RCC 7860 (cell line): ENCODE data around the gene WT1.
A peak's percentile ranks its signal among the peaks of the same experiment; 100 is the strongest.
"Not testable (repeated sequence)": the region's sequence is repeated elsewhere in the genome, so short reads cannot be mapped to it uniquely, and the experiment has no call there.

Source experiments
- DNase-seq: peaks from one replicate; pipeline ENCODE4 v3.0.0-alpha.2; 2015; ENCODE audit warnings: low spot score
- FAIRE-seq: peaks from 2 replicates; lab custom pipeline; 2012; peaks lifted over from hg19 to GRCh38; lab: Jason Lieb, UNC

The WT1 gene

GRCh38 chr11:32435511-32435941 is at the start of gene WT1:
WT1 (minus strand) TSS chr11:32435539.
- DNase-seq (peak; percentile 38), FAIRE-seq (no peak)

DNA sequence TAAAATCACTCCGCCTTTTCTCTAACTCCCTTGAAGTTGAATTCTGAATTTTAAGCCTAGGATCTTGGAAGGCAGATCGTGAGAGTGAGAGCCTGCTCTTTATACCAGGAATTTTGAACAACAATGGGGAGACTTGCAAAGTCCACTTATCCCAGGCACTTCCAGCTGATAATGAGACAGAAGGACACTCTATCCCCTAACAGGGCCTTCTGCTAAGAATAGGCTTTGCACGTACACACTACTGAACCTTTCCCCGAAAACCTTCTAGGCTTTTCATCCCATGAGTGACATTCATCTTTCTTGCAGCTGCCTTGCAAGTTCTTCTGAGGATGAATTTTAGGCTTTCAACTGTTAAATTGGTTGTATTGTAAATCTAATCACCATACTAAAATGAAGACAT is 44.0 kb upstream of the WT1 start:
- DNase-seq (no peak), FAIRE-seq (no peak)

DNA sequence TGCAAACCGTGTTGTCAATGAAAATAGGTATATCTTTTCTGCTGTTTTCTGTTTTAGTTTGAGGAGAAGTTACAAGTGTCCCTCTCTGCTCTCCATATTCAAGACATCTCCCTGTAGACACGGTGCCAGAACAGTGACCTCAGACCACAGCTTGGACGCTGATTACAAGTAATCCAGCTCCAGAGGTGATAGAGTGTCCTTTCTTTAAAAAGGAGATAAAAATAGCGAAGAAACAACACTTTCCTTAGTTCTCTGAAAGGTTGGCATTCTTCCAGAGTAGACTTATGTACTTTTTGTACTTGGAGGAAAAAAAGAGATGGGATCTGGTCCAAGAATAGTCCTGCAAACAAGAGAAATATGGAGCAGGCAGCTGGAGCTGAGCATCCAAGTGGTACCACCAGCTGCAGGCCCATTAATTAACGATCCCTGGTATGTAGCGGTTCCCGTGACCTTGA is 43.0 kb upstream of the WT1 start:
- FAIRE-seq (no peak), DNase-seq (no peak)

GRCh38 chr11:32473282-32473909 is 38.1 kb upstream of the WT1 start:
- no peak for FAIRE-seq

GRCh38 chr11:32472226-32472625 is 36.9 kb upstream of the WT1 start:
- DNase-seq (no peak), FAIRE-seq (no peak)

More at GRCh38 chr11:32473282-32473909, 38.1 kb upstream of the WT1 start:
- no peak for DNase-seq

- DNase-seq, FAIRE-seq: not testable (repeated sequence)
Measured at GRCh38 chr11:32471544-32471943, 36.2 kb upstream of the WT1 start.

DNA sequence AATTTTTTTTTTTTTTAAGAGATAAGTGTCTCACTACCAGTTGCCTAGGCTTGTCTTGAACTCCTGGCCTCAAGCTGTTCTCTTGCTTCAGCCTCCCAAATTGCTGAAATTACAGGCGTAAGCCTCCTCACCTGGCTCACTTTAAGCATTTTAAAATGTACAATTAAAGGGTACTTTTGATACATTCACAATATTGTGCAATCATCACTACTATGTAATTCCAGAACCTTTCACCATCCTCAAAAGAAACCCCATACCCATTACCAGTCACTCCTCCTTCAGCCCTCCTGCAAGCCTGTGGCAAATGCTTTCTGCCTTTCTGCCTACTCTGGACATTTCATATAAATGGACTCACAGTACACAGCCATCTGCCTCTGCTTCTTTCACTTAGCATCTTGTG is 34.5 kb upstream of the WT1 start:
- no peak for FAIRE-seq

GRCh38 chr11:32466279-32466915 is 31.1 kb upstream of the WT1 start:
- DNase-seq, result peak; percentile 78
- peak; percentile 71 for FAIRE-seq

More for the DNA sequence above, 34.5 kb upstream of the WT1 start:
- DNase-seq, result no peak

DNA sequence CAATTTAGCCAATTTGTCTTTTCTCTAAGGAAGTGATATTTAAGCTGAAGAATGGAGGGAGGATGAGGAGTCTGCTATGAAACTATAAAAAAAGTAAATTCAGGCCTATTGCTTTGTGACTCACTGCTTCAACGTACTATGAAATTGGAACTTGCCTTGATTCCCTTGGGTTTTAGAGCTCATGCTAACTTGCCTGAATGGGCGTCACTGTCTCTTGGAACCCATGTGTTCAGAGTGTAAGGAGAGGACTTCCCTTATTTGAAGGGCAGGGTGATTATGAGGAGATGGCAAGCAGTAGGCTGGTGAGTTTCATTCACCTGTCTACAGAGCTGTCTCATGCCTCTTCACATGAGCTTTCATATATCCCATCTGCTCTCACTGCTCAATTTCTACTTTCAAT is 28.7 kb upstream of the WT1 start:
- DNase-seq (no peak), FAIRE-seq (no peak)

- no peak for DNase-seq
- no peak for FAIRE-seq
Measured at GRCh38 chr11:32462011-32462690, 26.8 kb upstream of the WT1 start.

GRCh38 chr11:32456864-32457263 is 21.5 kb upstream of the WT1 start:
- no peak for DNase-seq
- FAIRE-seq, result no peak

DNA sequence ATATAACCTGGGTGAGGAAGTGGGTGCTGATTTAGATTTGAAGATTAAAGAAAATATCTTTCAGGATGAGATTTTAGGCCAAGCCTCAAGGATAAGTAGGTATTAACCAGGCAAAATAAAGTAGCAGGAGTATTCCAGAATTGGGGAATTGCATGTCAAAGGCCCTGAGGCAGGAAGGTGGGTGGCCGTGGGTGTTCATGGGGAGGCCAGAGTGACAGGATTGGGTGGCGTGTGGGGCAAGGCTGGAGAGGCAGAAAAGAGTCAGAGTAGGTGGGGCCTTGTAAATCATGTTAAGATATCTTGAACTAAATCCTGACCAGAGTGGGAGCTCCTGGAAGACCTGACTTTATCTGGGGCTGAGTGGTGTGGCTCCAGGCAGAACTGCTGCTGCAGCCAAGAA is 19.7 kb upstream of the WT1 start:
- DNase-seq, result no peak
- FAIRE-seq, result no peak

DNA sequence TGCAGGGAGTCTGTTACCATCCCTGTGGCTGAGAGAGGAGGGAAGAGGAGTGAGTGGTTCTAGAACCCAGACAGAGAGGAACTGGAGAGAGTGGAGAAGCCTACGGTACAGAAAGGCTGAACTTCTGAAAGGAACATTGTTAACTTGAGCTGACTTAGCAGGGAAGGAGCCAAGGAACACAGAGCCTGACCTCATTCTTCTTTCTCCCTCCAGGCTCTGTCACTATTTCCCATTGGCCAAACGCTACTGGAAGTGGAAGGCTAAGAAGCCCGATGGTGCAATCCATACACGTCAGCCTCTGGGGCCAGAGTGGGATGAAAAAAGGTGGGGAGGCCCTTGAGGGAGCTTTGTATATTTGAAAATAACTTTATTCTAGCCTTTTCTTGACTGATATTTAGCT is 16.5 kb upstream of the WT1 start:
- FAIRE-seq (no peak), DNase-seq (no peak)

DNA sequence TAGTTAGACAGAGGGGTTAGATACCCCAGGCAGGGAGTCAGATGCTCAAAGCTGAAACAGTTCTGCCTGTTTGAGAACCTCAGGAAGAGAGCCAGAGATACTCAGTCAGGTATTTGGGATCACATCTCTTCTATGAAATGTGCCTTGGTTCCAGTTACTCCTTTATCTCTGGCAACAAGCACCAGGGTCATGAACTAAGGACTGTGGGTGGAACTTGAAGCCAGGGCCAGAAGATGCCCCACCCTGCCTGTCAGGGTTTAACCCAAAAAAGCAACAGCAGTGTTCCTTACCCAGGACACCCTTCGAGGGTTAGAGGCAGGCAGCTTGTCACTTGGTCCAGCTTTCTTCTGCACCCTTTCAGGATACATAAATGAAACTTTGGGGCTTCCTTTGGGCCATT is 15.0 kb upstream of the WT1 start:
- FAIRE-seq (no peak), DNase-seq (no peak)

GRCh38 chr11:32448232-32448631 is 12.9 kb upstream of the WT1 start:
- FAIRE-seq (no peak), DNase-seq (no peak)

- FAIRE-seq, result no peak
- DNase-seq, result no peak
Measured at GRCh38 chr11:32447252-32447651, 11.9 kb upstream of the WT1 start.

- DNase-seq (no peak), FAIRE-seq (no peak)
Measured at GRCh38 chr11:32446227-32446626, 10.9 kb upstream of the WT1 start.

DNA sequence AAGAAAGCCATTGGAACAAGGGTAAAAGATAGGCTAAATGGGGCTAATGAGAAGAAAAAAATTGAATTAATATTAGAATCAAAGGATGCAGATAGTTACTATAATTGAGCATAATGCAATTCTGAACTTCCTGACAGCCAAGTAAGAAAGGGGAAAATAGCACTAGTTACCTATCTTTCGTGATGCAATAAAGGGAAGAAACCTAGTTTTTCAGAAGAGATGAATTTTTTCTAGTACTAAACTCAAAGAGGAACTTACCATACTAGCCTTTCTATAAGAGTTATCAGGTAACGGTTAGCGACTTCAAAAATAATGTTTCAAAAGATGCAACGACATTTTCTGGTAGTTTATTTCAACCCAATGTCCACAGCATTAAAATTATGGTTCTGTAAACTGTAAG is 8.8 kb upstream of the WT1 start:
- no peak for FAIRE-seq

GRCh38 chr11:32440916-32441315 is 5.6 kb upstream of the WT1 start:
- no peak for FAIRE-seq

More for the DNA sequence above, 8.8 kb upstream of the WT1 start:
- no peak for DNase-seq

DNA sequence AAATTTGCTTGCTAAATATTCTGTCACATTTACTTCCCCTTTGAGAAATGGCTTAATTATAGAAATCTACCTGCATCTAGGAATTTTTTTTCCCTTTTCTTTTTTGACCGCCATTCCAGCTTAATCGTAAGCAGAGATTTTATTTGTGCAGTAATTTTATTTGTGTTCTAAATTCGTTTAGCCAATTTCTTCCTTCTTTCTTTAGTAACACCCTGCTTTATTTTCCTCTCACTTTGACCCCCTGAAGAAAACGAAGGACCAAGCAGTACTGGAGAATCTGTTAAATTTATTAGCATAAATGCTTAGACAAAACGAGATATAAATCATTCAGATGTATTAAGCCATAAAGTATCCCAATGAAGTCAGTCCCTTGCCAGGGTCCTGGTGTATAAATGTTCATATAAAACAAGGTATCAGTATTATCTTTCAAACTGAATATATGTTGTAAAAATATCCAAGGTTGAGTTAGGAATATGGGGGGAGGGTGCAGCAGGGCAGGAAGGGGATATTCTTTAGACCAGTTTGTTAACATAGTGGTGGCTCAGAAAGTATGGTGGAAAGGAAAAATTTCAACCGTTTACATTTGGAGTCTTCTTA is 5.1 kb upstream of the WT1 start:
- DNase-seq (no peak), FAIRE-seq (no peak)

More at GRCh38 chr11:32440916-32441315, 5.6 kb upstream of the WT1 start:
- DNase-seq, result no peak

DNA sequence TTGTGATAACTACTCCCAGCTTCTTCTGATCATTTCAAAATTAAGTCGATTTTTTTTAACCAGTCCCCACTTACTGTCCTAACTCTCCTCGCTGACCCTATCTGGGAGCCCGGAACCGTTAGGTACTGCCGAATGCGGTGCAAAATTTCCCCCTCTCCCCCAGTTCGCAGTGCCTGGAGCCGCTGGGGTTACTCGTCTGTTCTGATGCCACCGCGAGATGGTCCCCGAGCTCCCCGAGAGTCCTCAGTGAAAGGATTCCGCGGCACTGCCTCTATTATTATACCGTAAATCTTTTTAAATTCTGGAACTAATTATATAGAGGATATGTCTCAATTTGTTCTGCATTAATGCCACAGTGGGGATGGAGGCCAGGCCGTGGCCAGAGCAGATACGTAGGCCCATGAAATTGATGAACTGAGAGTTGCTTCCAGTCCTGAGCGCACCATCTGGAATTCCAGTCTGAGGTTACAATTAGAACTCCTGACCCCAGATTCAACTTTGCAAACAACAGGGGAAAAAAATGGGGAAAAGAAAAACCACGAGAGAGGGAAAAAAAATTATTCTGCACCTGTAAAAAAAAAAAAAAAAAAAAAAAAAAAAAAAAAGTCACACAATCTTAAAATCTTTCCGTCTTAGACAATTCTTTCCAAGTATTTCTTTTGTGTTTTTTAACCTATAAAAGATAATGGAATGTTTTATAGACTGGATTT is 4.3 kb upstream of the WT1 start:
- DNase-seq (no peak), FAIRE-seq (no peak)
